Suprapubic skin (tissue), 3 donors: ENCODE results near the gene ADGRF4.

ENCODE experiments used
- CTCF ChIP-seq, 2 donors: fragments of 200-600 bp in 1 of 2; fragments of 450-650 bp in 1 of 2; sonication (generic) in 1 of 2; IDR thresholded peaks; one replicate each; pipeline ENCODE4 v1.5.1; 2016 to 2019; ENCODE audit warnings: antibody characterized with exemption in 2 of 2, mild to moderate bottlenecking in 1 of 2, moderate library complexity in 1 of 2
- EP300 ChIP-seq: sonication (generic); formaldehyde crosslinking; IDR thresholded peaks from one replicate; pipeline ENCODE4 v1.6.1; 2017; ENCODE audit warnings: antibody characterized with exemption

DNA sequence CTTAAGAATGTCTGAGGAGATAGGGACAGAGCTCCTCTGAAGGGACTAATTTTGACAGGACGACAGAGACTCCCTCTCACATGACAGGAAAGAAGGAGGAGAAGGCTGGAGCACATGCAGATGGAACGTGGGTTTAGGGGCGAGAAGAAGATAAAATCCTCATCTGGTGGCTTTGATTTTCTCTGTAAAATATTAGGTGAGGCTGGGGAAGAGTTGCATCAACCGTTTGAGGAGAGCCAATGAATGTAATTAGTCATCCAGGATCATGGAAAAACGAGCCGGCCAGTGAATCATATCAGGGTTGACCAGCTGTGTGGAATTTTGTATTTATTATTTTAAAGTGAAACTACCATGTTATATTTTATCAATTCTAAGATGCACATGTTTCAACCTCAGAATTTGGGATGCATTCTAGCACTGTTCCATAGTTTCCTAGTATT, 46.9 kb upstream of the ADGRF4 start:
- TF ChIP-seq CTCF (IDR thresholded peaks at IDR 0.05): no peak
- no peak for TF ChIP-seq EP300
